Measurements from ENCODE around the gene PGPEP1. TPM values are rescaled to one million over a fixed set of nuclear protein-coding genes. Genes with fewer than 3 reads are reported as not detected.

The PGPEP1 gene, protein sequence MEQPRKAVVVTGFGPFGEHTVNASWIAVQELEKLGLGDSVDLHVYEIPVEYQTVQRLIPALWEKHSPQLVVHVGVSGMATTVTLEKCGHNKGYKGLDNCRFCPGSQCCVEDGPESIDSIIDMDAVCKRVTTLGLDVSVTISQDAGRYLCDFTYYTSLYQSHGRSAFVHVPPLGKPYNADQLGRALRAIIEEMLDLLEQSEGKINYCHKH
- total RNA-seq = 10 to 100 TPM; 41.3 to 45.7 TPM

DNA sequence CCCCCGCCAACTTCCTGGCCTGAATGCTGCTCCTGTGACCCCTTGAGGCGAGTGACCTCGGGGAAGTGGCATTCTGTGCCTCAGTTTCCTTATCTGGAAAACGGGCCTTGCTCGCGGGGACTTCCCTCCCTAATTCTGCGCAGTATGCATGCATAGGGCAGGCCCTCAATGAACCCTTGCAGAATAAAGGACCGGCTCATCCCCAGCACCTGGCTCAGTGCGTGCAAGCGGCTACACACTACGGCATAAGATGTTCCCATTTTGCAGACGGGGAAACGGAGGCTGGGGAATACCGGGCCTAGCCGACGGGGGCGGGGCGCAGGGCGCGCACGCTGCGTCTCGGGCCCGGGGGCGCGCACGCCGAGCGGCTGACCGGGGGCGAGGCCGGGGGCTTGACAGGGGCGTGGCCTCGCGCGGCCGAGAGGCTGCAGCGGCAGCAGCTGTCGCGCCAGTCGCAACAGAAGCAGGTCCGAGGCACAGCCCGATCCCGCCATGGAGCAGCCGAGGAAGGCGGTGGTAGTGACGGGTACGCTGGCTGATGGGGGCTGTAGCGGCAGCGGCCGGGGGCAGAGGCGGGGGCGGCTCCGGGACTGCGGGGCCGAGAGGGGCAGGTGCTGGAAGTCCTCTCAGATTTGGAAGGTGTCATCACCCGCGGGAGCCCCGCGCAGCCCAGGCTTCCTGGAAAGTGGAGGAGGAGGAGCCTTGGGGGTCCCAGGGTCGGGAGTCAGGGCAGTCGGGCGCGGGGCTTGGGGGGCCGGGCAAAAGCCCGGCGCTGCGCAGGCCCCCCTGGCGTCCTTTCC is at the start of gene PGPEP1:
TSS of gene PGPEP1 (plus strand) at position 409 of the 800 bp plus-strand sequence. CDS start at position 493, 84 bp downstream.
- Mint-ChIP-seq H3K36me3 (peaks cover 4% of the 10 kb centered on the region), H3K4me3 (peak within 1 kb of the TSS; percentile 80), H3K27me3 (no peaks in the 10 kb centered on the region), H3K4me1 (peaks cover 14% of the 10 kb centered on the region), H3K9me3 (no peaks in the 10 kb centered on the region), H3K27ac (peak within 1 kb of the TSS; percentile 83)
- DNase-seq (peak; percentile 83), ATAC-seq (ENCODE audit: low read depth) (peak; percentile 48)
- POLR2A ChIA-PET = interaction anchor here (1.6 to 4.7 kb wide), 5 partner anchors 18 to 66 kb away, joined by 6 to 37 read pairs (median 10); partner anchors contain the start of genes IQCN, JUND and LSM4

DNA sequence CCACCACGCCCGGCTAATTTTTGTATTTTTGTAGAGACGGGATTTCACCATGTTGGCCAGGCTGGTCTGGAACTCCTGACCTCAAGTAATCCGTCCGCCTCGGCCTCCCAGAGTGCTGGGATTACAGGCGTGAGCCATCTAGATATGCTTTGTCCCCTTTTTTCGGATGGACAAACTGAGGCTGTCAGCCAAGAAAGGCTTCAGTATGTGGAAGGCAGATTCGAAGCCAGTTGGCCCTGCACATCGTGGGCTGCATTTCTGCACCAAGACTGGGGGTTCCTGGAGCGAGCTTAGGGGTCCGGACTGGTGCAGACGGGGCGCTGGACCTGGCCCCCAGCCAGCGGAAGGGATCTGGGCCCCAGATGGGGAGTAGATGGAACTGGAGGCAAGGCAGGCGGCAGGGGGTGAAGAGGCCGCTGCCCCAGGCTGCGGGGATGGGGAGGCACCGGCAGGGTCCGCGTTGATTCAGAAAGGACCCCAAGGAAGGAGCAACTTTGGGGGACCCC is 49.3 kb upstream of the PGPEP1 start:
- ATAC-seq (ENCODE audit: low read depth) (peak; percentile 2), DNase-seq (no peak)
- Mint-ChIP-seq H3K4me3 (peak overlapping the region; percentile 94), H3K36me3 (peaks cover 13% of the 10 kb centered on the region), H3K27me3 (no peaks in the 10 kb centered on the region), H3K4me1 (peaks cover 54% of the 10 kb centered on the region), H3K9me3 (no peaks in the 10 kb centered on the region), H3K27ac (peak overlapping the region; percentile 91)
- POLR2A ChIA-PET = interaction anchor here (0.8 to 7.3 kb wide), 7 partner anchors 11 to 204 kb away, joined by 3 to 718 read pairs (median 9); partner anchors contain the start of genes IL12RB1, JUND and LSM4

DNA sequence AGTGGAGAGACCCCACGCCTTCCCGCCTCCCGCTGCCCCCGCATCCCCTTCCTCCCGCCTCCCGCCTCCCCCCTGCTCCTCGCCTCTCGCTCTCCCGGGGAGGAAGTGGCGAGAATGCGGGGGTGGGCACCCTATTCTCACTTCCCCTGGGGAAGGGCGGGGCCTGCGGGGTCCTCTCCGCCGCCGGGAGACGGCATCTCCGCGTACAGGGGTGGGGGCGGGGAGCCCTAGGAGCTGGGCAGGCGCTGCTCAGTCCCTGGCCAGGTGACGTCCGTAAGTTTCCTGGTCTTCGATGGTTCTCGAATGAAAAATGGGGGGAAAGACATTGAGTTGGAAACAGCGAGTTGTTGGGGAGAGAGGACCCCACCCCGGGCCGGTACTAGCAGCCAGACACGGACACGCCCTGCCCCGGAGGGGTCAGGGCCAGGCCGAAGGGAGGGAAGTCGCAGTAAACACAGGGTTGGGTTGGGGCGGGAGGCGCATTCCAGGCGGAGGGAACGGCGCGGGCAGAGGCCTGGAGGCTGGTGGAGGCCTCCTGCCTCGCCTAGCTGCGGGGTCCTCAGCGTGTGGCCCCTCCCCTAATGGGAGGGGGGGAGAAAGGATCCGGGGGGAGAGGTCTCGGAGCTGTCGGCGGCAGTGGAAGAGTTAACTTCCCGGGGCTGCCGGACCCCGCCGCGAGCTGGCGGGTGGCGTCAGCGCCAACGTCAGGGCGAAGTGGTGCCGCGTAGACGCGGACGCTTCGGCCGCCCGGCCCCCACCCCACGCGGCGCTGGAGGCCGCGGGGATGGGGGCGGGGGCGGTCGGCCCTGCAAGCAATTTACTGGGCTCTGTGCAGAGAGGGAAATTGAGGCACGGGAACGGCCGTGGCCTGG is 48.6 kb upstream of the PGPEP1 start:
- Mint-ChIP-seq H3K27me3 (no peaks in the 10 kb centered on the region), H3K4me3 (peak overlapping the region; percentile 94), H3K9me3 (no peaks in the 10 kb centered on the region), H3K4me1 (peaks cover 52% of the 10 kb centered on the region), H3K27ac (peak overlapping the region; percentile 91), H3K36me3 (peaks cover 19% of the 10 kb centered on the region)
- ATAC-seq (ENCODE audit: low read depth) = peak; percentile 40
- DNase-seq = peak; percentile 87
- POLR2A ChIA-PET = interaction anchor here (1.0 to 7.3 kb wide), 11 partner anchors 12 to 205 kb away, joined by 4 to 718 read pairs (median 5); partner anchors contain the start of genes IL12RB1, IQCN, JUND and LSM4

DNA sequence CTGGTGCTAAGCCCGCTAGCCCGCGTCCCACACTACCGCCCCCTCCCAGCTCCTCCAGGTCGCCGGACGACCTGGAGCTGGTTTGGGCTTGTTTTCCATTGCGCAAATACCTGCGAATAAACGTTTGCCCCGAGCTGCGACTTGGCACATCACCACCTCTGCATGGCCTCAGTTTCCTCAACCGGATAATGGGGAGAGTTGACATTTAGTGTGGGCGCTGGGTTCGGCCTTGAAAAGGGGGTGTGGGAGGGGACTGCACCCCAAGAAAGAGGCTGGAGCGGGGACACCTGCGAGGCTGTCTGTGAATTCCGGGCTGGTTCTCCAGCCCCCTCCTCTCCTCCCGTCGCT is 48.0 kb upstream of the PGPEP1 start:
- peaks cover 1% of the 10 kb centered on the region for H3K9me3 Mint-ChIP-seq
- DNase-seq = no peak
- peaks cover 55% of the 10 kb centered on the region for H3K4me1 Mint-ChIP-seq
- H3K27me3 Mint-ChIP-seq = no peaks in the 10 kb centered on the region
- peak overlapping the region; percentile 94 for H3K4me3 Mint-ChIP-seq
- POLR2A ChIA-PET = interaction anchor here (0.6 to 7.3 kb wide), 11 partner anchors 13 to 292 kb away, joined by 3 to 718 read pairs (median 5); partner anchors contain the start of genes IL12RB1, IQCN, JUND and LSM4
- peak overlapping the region; percentile 91 for H3K27ac Mint-ChIP-seq
- H3K36me3 Mint-ChIP-seq = peaks cover 21% of the 10 kb centered on the region
- no peak for ATAC-seq (ENCODE audit: low read depth)

DNA sequence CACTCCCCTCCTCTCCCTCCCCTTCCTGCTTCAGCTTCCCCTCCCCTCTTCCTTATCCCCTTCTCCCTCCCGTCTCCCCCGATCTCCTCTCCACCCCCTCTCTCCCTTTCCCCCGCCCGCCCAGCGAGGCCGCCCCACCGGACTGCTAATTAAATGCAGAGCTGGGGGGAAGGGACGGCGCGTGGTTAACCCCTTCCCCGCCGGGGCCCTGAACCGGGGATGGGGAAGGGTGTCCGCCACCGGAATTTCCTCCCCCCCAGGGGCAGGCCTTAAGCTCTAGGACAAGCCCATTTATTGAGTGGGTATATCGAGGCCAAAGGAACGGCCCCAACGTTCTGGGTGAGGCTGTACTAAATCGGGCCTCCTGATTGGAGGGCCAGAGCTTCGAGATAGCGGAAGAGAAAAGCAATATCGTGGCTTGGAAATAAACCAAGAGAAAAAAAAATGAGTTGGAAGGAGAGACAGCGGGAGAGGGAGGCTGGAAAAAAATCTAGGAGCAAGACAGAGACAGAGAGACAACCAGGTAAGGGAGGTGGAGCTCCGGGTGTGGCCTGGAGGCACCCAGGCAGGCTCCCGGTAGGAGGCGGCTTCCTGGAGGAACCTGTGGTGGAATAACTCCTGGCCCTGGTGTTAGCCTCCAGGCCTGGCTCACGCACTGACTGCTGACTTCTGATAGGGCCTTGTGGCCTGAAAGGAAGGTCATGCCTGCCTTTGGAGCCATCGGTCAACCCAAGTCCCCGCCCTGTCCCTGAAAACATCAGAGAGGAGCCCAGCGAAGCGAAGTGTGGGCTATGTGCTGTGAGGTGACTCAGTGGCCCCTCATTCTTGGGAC is 47.4 kb upstream of the PGPEP1 start:
- peaks cover 1% of the 10 kb centered on the region for H3K9me3 Mint-ChIP-seq
- H3K4me3 Mint-ChIP-seq = peak overlapping the region; percentile 94
- DNase-seq = peak; percentile 68
- no peak for ATAC-seq (ENCODE audit: low read depth)
- H3K27me3 Mint-ChIP-seq = no peaks in the 10 kb centered on the region
- peaks cover 21% of the 10 kb centered on the region for H3K36me3 Mint-ChIP-seq
- POLR2A ChIA-PET = interaction anchor here (0.6 to 7.3 kb wide), 12 partner anchors 8 to 293 kb away, joined by 3 to 718 read pairs (median 5); partner anchors contain the start of genes IL12RB1, IQCN, JUND and LSM4
- peak overlapping the region; percentile 91 for H3K27ac Mint-ChIP-seq
- H3K4me1 Mint-ChIP-seq = peaks cover 57% of the 10 kb centered on the region

DNA sequence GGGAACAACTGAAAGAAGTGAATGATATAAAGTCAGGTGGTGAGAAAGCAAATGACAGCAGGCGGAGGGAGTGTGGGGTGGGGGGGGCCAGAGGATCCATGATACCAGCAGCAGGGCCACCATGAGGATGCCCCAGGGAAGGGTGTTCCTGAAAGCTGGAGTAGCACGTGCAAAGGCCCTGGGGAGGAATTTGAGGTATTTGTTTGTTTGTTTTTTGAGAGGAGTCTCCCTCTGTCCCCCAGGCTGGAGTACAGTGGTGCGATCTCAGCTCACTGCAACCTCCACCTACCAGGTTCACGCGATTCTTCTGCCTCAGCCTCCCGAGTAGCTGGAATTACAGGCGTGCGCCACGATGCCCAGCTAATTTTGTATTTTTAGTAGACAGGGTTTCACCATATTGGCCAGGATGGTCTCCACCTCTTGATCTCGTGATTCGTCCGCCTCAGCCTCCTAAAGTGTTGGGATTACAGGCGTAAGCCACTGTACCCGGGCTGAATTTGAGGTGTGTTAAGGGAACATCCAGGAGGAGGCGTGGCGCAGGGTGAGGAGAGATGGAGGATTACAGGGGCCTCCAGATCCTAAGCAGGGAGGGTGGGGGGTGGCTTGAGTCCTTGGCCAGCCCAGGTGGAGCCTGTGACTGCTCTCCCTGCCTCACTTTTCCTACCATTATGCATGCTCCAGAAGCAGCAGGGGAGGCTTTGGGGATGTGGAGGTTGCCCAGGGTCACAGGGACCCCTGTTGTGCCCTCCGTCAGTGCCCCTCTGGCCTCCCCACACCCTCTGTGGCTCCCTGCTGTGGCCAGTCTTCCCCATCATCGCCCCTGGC is 46.5 kb upstream of the PGPEP1 start:
- H3K36me3 Mint-ChIP-seq = peaks cover 21% of the 10 kb centered on the region
- H3K4me1 Mint-ChIP-seq = peaks cover 54% of the 10 kb centered on the region
- H3K9me3 Mint-ChIP-seq = peaks cover 1% of the 10 kb centered on the region
- no peaks in the 10 kb centered on the region for H3K27me3 Mint-ChIP-seq
- no peak for ATAC-seq (ENCODE audit: low read depth)
- DNase-seq = no peak
- POLR2A ChIA-PET = interaction anchor here (0.8 to 7.3 kb wide), 6 partner anchors 9 to 34 kb away, joined by 3 to 718 read pairs (median 74); partner anchors contain the start of genes JUND and LSM4
- peak overlapping the region; percentile 91 for H3K27ac Mint-ChIP-seq
- H3K4me3 Mint-ChIP-seq = peak overlapping the region; percentile 94

DNA sequence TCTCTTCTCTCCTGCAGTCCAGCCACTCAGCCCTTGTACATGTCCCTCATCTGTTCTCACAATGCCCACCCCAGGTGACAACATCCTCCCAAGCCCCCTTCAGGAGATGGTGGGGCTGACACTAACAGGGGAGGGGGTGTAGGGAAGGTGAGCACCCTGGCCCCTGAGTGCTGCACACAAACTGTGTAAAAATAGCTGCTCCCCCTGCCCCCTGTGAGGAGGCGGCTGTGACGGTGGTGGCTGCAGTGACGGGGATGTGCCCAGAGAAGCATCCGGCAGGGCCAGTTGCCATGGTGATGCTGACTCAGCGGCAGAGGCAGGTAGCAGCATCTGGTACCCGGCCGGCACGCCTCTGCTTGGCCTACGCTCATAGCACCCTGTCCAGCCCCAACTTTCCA is 45.9 kb upstream of the PGPEP1 start:
- POLR2A ChIA-PET = interaction anchor here (1.1 to 7.3 kb wide), 3 partner anchors 11 to 33 kb away, joined by 4 to 718 read pairs (median 346); partner anchors contain the start of gene JUND
- H3K27me3 Mint-ChIP-seq = no peaks in the 10 kb centered on the region
- peaks cover 55% of the 10 kb centered on the region for H3K4me1 Mint-ChIP-seq
- peak overlapping the region; percentile 43 for H3K4me3 Mint-ChIP-seq
- H3K9me3 Mint-ChIP-seq = peaks cover 1% of the 10 kb centered on the region
- DNase-seq (peak; percentile 81), ATAC-seq (ENCODE audit: low read depth) (peak; percentile 32)
- peak overlapping the region; percentile 91 for H3K27ac Mint-ChIP-seq
- peaks cover 21% of the 10 kb centered on the region for H3K36me3 Mint-ChIP-seq

DNA sequence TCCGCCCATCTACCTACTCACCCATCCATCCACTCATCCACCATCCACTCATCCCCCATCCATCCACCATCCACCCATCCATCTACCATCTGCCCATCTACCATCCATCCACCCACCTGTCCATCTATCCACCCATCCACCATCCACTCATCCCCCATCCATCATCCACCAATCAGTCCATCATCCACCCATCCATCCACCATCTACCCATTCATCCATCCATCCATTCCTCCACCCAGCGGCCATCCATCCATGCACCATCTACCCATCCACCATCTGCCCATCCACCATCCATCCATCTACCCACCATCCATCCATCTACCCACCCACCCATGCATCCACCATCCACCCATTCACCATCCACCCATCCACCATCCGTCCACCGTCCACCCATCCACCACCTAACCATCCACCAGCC is 45.4 kb upstream of the PGPEP1 start:
- Mint-ChIP-seq H3K4me1 (peaks cover 49% of the 10 kb centered on the region), H3K9me3 (peaks cover 1% of the 10 kb centered on the region), H3K27me3 (no peaks in the 10 kb centered on the region), H3K36me3 (peaks cover 21% of the 10 kb centered on the region), H3K27ac (peak overlapping the region; percentile 85), H3K4me3 (no peak overlapping the region)
- POLR2A ChIA-PET = interaction anchor here (6.6 to 7.3 kb wide), 2 partner anchors 10 to 15 kb away, joined by 346 to 718 read pairs; partner anchors contain the start of gene JUND
- DNase-seq (peak; percentile 33), ATAC-seq (ENCODE audit: low read depth) (no peak)

DNA sequence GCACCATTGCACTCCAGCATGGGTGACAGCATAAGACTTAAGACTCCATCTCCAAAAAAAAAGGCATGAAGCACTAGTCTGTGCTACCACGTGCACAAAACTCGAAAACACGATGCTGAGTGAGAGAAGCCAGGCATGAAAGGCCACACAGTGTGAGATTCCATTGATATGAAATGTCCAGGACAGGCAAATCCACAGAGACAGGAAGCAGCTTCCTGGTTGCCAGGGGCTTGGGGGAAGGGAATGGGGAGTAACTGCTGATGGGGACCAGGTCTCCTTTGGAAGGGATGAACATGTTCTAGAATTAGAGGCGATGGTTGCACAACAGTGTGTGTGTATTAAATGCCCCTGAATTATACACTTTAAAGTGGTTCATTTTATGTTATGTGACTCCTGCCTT is 43.1 kb upstream of the PGPEP1 start:
- Mint-ChIP-seq H3K27ac (no peak overlapping the region), H3K9me3 (peaks cover 1% of the 10 kb centered on the region)
- POLR2A ChIA-PET = interaction anchor here (10.4 kb wide), 1 partner anchor 16 kb away, joined by 846 read pairs; the partner anchor contains the start of gene JUND

DNA sequence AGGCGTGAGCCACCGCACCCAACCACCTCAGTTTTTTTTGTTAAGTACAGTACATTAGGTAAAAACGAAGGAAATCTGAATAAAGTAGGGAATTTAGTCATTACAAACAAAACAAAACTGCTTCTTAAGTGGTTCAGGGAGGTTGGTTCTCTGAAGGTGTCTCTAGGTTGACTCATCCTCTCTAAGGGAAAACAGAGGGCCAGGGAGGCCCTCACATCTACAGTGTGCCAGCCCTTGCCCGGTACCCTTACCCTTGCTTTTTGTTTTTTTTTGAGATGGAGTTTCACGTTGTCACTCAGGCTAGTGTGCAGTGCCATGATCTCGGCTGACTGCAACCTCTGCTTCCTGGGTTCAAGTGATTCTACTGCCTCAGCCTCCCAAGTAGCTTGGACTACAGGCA is 41.8 kb upstream of the PGPEP1 start:
- DNase-seq (no peak), ATAC-seq (ENCODE audit: low read depth) (no peak)
- Mint-ChIP-seq H3K27me3 (no peaks in the 10 kb centered on the region), H3K4me1 (peaks cover 37% of the 10 kb centered on the region), H3K9me3 (peaks cover 1% of the 10 kb centered on the region), H3K36me3 (peaks cover 19% of the 10 kb centered on the region), H3K4me3 (no peak overlapping the region), H3K27ac (no peak overlapping the region)
- POLR2A ChIA-PET = interaction anchor here (0.7 to 10.4 kb wide), 2 partner anchors 12 to 17 kb away, joined by 5 to 846 read pairs; partner anchors contain the start of gene JUND

More for the DNA sequence above, 43.1 kb upstream of the PGPEP1 start:
- H3K27me3 Mint-ChIP-seq = no peaks in the 10 kb centered on the region
- no peak for ATAC-seq (ENCODE audit: low read depth)
- H3K4me3 Mint-ChIP-seq = no peak overlapping the region
- DNase-seq = no peak
- peaks cover 41% of the 10 kb centered on the region for H3K4me1 Mint-ChIP-seq
- H3K36me3 Mint-ChIP-seq = peaks cover 19% of the 10 kb centered on the region

DNA sequence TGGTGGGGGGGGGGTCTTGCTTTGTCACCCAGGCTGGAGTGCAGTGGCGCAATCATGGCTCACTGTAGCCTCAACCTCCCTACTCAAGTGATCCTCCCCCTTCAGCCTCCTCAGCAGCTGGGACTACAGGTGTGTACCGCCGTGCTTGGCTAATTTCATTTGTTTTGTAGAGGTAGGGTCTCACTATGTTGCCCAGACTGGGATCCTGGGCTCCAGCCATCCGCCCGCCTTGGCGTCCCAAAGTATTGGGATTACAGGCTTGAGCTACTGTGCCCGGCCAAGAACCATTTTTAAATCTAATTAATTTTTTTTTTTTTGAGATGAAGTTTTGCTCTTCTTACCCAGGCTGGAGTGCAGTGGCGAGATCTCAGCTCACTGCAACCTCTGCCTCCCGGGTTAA is 40.7 kb upstream of the PGPEP1 start:
- ATAC-seq (ENCODE audit: low read depth) (no peak), DNase-seq (no peak)
- Mint-ChIP-seq H3K36me3 (peaks cover 24% of the 10 kb centered on the region), H3K4me1 (peaks cover 27% of the 10 kb centered on the region), H3K27ac (no peak overlapping the region), H3K4me3 (no peak overlapping the region), H3K9me3 (peaks cover 1% of the 10 kb centered on the region), H3K27me3 (no peaks in the 10 kb centered on the region)
- POLR2A ChIA-PET = interaction anchor here (0.5 to 10.4 kb wide), 2 partner anchors 19 to 115 kb away, joined by 3 to 846 read pairs; partner anchors contain the start of gene JUND

Data from activated naive CD8-positive, alpha-beta T cell treated with anti-CD3 and anti-CD28 coated beads, Interleukin-2, amount 10 ng/mL, durations not matched to agents 7 days and 5 days (primary cell).